ENCODE data around the gene GPC3.

GPC3 gene

GRCh38 chrX:133746593-133746992 lies 238.8 kb downstream of the GPC3 start:
- DNase-seq: no peak

- peak; percentile 14 for DNase-seq
Observed at GRCh38 chrX:133745349-133745748, 240.0 kb downstream of the GPC3 start.

GRCh38 chrX:133742602-133743305 lies 242.6 kb downstream of the GPC3 start:
- no peak for DNase-seq

- DNase-seq: no peak
Observed at GRCh38 chrX:133741303-133741702, 244.1 kb downstream of the GPC3 start.

GRCh38 chrX:133726642-133727041 lies 258.8 kb downstream of the GPC3 start:
- DNase-seq: no peak

DNA sequence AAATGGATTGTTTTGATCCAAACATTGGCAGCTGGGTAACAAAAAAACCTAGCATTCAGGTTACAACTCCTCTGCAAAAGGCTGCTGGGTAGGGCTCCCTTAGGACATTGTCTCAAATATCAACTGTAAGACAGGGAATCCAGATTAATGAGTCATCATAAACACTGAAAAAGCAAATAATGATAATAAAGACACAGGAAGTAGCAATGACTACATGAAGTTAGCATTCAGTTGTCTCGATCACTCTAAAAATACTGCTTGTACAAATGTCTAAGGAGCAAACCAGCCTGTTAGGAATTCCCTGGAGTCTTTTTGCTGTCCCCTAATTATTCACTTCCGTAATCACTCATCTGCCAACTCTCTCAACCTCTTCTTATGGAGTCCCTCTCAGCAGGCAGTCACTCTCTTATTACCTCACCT lies 259.2 kb downstream of the GPC3 start:
- DNase-seq: no peak

GRCh38 chrX:133723930-133724329 lies 261.5 kb downstream of the GPC3 start:
- no peak for DNase-seq

GRCh38 chrX:133722756-133723155 lies 262.6 kb downstream of the GPC3 start:
- DNase-seq: no peak

DNA sequence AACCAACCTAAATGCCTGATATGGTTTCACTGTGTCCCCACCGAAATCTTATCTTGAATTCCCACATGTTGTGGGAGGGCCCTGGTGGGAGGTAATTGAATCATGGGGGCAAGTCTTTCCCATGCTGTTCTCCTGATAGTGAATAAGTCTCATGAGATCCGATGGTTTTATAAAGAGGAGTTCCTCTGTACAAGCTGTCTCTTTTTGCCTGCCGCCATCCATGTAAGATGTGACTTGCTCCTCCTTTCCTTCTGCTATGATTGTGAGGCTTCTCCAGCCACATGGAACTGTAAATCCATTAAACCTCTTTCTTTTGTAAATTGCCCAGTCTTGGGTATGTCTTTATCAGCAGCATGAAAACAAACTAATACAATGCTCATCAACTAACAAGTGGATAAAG lies 265.1 kb downstream of the GPC3 start:
- peak; percentile 12 for DNase-seq

DNA sequence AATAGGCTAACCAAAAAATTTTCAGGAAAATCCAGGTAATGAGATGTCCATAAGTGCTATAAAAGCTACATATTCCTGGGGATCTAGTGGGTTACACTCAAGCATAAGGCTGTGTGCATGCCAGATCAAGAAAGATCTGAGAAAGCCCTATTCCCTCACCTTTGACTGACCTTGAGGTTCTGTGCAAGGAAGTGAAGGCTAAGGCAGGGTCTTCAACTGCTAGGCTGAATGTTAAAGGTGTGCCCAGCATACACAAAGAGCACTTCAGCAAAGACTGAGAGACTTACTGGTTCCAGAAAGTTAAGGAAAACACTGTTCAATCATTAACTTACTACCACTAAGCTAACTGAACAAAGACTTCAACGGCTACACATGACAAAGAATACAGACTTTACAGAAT lies 269.7 kb downstream of the GPC3 start:
- no peak for DNase-seq

- no peak for DNase-seq
Observed at GRCh38 chrX:133709501-133709900, 275.9 kb downstream of the GPC3 start.

GRCh38 chrX:133706890-133707289 lies 278.5 kb downstream of the GPC3 start:
- no peak for DNase-seq

GRCh38 chrX:133702230-133702629 lies 283.2 kb downstream of the GPC3 start:
- no peak for DNase-seq

- DNase-seq: no peak
Observed at GRCh38 chrX:133699023-133699728, 286.2 kb downstream of the GPC3 start.

- DNase-seq: peak; percentile 7
Observed at GRCh38 chrX:133698298-133698697, 287.1 kb downstream of the GPC3 start.

DNA sequence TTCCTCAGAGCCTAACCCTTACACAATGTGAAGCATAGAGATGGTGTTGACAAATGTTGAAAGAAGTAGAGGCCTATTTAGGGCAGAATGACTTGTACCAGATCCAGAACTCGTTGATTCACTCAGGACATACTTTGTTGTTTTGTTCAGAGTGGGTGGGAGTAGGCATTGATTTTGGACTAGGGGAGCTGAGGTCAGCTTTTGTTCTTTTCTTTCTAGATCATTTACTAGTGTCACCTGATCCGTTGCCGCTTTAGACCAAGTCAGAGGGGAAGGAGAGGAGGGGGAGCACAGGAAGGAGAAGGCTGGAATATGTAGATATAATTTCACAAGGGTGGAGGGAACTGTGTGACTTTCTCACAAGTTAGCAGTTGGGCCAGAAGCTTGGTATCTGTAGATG lies 287.7 kb downstream of the GPC3 start:
- no peak for DNase-seq

- no peak for DNase-seq
Observed at GRCh38 chrX:133689997-133690599, 295.3 kb downstream of the GPC3 start.

DNA sequence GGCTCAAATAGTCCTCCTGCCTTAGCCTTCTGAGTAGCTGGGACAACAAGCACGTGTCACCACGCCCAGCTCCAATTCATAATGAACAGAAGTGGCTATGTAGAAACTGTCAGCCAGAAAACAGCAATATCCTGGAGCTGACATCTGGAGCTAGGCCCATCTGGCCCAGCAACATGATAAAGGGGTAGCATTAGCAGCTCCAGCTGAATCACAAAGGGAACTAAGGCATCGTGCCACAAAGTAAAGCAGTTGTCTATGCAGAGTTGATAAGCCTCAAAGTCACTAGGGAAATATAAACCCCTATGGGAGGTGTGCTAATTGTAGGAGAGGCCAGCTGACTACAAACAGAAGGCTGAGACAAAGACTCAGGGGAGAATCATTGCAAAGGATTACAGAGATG lies 299.6 kb downstream of the GPC3 start:
- no peak for DNase-seq

- DNase-seq: no peak
Observed at GRCh38 chrX:133681897-133682296, 303.5 kb downstream of the GPC3 start.

GRCh38 chrX:133681421-133681820 lies 304.0 kb downstream of the GPC3 start:
- peak; percentile 18 for DNase-seq

DNA sequence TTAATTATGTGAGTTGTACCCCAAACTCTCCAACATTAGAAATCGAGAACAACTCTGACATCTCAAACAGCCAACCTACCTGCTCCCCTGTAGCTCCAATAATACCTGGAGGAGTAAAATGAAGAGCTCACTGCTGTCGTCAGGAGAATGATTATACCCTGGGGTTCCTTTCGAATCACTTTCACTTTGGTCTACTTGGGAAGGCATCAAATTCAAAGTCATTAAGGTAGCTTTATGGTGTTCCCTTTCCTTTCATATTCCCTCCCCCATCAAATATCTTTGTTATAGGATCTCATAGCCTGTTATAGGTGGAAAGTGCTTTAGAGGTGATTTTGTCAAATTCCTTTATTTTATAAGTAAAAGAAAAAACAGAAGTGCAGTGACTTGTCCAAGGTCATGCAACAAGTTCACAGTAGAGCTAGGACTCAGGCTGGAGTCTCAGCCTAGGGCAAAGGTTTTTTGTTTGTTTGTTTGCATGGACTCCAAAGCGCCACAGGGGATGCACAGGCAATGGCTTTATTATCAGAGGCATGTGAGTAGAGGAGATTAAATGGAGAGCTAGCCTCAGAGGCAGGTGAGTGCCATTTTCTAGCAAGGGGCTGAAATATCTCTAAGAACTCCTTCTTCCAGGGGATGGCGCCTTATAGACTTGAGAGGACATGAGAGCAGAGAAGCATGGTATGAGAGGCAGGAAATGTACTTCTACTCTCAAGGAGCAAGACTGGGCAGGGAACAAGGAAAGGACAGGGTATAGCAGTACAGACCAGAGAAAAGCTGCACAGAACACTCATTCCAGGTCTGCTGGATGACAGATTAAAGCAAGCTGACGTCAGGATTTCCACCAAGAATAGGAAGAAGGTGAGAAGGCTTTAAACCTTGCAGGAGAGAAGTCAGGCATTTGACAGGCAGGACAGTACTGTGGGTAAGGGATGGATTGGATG lies 308.0 kb downstream of the GPC3 start:
- no peak for DNase-seq

- DNase-seq: no peak
Observed at GRCh38 chrX:133676344-133677122, 308.9 kb downstream of the GPC3 start.
